PC-9 (cell line): ENCODE data around the gene PITRM1.

Source experiments
- EZH2 ChIP-seq: fragments of 200-600 bp; sonication (generic); IDR thresholded peaks from 2 replicates; pipeline ENCODE4 v1.8.0; 2017; ENCODE audit warnings: antibody characterized with exemption, low read depth
- TF ChIP-seq, protein P1 (sequence below): fragments of 200-600 bp; sonication (generic); conservative IDR thresholded peaks from 2 replicates; pipeline ENCODE4 v1.6.1; 2017; ENCODE audit warnings: mixed run types, antibody characterized with exemption, mild to moderate bottlenecking, moderate library complexity

- TF ChIP-seq, protein P1, sequence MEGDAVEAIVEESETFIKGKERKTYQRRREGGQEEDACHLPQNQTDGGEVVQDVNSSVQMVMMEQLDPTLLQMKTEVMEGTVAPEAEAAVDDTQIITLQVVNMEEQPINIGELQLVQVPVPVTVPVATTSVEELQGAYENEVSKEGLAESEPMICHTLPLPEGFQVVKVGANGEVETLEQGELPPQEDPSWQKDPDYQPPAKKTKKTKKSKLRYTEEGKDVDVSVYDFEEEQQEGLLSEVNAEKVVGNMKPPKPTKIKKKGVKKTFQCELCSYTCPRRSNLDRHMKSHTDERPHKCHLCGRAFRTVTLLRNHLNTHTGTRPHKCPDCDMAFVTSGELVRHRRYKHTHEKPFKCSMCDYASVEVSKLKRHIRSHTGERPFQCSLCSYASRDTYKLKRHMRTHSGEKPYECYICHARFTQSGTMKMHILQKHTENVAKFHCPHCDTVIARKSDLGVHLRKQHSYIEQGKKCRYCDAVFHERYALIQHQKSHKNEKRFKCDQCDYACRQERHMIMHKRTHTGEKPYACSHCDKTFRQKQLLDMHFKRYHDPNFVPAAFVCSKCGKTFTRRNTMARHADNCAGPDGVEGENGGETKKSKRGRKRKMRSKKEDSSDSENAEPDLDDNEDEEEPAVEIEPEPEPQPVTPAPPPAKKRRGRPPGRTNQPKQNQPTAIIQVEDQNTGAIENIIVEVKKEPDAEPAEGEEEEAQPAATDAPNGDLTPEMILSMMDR, result no peak
- no peak for TF ChIP-seq EZH2
Measured at GRCh38 chr10:3167611-3168330, 4.8 kb downstream of the PITRM1 start.
